ENCODE measurements around the gene PNPLA1.

Gene PNPLA1

DNA sequence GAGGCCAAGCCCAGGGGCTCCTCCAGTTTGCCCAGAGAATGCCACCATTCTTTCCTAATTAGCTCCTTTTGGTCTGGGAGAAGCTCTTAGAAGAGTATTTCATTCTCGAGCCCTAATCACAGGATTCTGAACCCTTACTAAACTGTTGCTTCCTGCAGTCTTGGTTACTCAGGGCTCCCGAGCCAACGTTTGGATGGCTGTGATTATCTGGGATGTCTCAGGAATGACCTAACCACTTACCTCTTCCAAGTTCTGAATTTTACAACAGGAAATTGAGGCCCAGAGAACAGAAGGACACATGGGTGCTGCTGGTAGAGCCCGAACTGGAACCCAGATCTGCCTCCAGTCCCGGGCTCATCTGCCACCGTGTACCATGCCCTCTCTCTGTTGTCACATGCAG lies 22.2 kb upstream of the PNPLA1 start:
- DNase-seq = no peak

- DNase-seq = no peak
Observed at GRCh38 chr6:36248980-36249379, 20.9 kb upstream of the PNPLA1 start.

GRCh38 chr6:36249536-36249935 lies 20.3 kb upstream of the PNPLA1 start:
- DNase-seq = no peak

DNA sequence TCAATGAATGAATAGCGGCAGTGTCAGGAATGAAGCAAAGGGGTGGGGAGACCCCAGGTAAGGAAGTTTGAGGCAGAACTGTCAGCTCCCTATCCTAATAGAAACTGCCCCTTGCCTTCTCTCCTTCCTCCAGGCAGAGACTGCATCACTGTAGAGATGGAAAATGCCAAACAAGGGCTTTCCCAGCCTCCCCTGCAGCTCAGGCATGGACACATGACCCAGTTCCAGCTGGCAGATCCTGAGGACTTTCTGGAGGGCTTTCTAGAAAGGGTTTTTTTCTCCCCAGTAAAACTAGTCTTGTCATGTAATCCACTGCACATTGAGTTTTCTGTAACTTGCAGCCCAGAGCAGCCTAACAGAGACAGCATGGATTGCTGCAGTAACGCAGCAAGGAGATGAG lies 17.9 kb upstream of the PNPLA1 start:
- DNase-seq = no peak

DNA sequence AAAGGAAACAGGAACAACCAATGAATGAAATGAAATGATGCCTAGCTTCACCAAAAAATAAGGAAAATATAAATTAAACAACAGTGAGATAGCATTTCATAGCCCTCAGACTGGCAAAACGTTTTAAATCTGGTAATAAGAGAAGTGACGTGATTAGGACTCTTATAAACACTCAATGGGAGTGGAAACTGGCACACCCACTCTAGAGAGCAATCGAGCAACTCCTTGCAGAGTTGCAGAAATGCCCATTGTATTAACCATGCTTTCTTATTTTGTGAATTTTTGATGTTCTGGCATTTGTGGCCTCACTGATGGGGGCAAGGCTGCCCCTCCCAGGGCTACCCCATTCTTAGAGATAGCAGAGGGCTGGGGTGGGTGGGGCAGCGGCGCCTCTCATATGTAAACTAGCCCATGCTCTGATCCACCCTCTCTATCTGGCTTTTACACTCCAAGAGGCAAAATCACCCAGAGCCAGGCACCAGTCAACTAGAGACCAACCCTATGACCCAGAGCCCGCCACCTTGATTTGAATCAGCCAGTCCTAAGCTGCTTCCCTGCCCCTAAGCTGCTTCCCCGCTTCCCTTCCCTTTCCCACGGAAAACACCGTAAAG lies 6.4 kb upstream of the PNPLA1 start:
- DNase-seq = no peak

- no peak for DNase-seq
Observed at GRCh38 chr6:36265744-36266143, 4.1 kb upstream of the PNPLA1 start.

GRCh38 chr6:36266913-36267644 lies 2.8 kb upstream of the PNPLA1 start:
- no peak for DNase-seq

DNA sequence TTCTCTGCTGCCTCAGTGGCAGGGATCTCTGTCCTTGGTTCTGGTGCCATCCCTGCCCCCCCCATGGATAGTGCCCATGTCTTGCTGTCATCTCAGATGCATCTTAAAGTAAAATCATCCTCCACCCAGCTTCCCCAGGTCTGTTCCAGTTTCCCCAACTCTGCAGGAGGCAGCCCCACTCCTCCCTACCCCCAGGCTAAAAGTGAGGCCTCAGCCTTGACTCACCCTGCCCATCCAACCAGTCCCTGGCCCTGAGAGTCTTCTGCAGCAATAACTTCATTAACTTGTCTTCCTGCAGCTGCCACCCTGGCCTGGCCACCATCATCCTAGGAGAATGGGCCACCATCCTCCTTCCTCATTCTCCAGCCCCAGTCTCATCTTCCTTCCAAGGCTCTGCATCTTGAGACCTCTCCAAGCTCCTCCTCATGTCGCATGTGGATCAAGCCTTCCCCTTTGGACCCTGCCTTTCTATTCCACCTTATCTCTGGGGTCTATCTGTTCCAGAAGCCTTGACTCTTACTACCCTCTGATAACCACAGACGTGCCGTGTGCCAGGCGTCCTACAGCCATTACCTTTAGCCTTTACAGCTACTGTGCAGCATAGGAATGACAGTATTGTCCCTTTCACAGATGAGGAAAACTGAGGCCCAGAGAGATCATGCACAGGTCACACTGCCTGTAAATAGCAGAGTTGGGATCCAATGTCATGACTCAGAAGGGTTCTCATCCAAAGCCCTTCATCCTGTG lies 2.0 kb upstream of the PNPLA1 start:
- no peak for DNase-seq

DNA sequence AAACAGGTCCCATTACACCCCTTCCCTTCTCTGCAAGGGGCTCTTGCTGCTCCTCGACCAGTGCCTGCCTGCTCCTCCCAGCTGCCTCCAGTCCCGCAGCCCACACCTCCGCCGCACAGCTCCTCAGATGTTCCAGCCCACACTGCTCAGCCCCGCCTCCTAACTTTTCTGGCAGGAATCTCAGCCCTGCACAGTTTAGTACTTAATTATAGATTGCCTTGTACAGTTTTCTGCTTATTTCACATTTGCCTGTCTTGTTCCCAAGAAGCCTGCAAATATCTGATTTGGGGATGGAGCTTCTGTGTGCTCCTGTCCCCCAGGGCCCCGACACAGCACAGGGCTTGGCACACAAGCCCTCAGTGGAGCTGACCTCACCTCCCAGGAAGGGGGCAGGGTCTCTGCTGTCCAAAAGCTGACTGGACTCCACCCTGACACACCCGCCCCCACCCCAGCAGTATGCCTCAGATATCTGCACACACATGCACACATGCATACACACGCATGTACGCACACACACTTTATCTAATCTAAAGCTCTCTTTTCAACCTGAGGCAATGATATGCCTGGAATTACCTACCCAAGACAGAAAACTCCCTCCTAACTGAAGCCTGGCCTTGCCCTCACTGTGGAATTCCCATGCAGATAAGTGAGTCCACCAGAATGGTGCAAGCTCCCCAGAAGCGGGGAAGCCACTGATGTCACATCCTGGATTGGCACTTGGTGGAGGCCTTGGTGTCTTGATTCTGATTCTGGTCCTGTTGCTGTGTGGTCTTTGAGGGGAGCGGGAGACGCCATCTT lies 1.2 kb upstream of the PNPLA1 start:
- DNase-seq = no peak

- DNase-seq = no peak
Observed at GRCh38 chr6:36272234-36272633, 2.4 kb downstream of the PNPLA1 start.

GRCh38 chr6:36273067-36273466 lies 3.2 kb downstream of the PNPLA1 start:
- DNase-seq = no peak

GRCh38 chr6:36273802-36274514 lies 4.1 kb downstream of the PNPLA1 start:
- no peak for DNase-seq

DNA sequence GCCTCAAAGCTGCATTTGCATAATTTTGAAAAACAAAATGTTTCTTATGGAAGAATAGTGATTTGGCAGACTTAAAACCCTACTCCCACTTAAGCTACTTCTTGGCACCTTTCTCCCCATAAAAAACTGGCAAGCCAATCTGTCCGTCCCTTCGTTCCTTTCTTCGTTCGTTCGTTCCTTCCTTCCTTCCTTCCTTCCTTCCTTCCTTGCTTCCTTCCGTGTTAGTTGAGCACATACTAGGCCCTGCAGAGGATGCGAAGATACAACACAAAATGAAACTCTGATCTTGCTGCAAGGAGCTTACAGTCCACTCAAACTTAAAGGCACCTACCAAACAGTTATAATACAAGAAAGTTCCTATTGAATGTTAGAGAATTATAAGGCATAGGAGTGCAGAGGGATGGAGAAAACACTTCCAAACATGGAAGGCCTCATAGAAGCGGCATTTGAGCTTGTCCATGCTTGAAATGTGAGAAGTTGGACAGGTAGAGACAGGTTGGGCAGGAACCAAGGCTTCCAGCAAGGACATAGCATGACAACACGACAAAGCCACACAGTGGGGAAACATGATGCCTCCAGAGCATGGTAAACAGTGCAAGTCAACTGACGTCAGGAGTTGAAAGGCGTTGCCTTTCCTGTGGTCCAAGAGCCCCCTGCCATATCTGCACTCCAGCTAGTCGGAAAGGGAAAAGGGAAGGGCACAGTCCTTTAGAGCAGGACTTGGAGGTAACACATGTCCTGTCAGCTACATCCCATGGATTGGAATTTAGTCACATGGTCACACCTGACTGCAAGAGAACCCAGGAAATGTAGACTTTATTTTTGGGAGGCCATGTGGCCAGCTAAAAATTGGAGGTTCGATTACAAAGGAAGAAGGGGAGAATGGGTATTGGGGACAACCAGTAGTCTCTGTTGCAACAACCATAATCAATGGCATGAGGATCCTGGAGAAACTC lies 7.0 kb downstream of the PNPLA1 start:
- DNase-seq = no peak

- no peak for DNase-seq
Observed at GRCh38 chr6:36277946-36278470, 8.1 kb downstream of the PNPLA1 start.

- DNase-seq = no peak
Observed at GRCh38 chr6:36280467-36280866, 10.6 kb downstream of the PNPLA1 start.

DNA sequence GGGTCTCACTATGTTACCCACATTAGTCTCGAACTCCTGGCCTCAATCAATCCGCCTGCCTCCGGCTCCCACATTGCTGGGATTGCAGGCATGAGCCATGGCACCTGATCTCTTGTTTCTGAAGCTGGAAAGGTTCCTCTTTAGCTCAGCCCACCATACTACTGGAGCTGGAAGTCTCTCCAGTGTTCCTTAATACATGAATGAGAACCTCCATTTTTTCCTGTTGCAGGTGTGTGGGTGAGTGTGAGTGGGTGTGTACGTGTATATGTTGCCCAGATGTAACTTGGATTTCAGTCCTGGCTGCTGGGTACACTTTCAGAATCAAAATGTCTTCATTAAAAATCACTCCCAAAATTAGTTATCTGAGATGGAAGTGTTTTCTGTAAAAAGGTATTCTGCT lies 11.1 kb downstream of the PNPLA1 start:
- DNase-seq = no peak

- DNase-seq = no peak
Observed at GRCh38 chr6:36283608-36284007, 13.7 kb downstream of the PNPLA1 start.

- DNase-seq = no peak
Observed at GRCh38 chr6:36284359-36284758, 14.5 kb downstream of the PNPLA1 start.

- DNase-seq = no peak
Observed at GRCh38 chr6:36285187-36285671, 15.4 kb downstream of the PNPLA1 start.

DNA sequence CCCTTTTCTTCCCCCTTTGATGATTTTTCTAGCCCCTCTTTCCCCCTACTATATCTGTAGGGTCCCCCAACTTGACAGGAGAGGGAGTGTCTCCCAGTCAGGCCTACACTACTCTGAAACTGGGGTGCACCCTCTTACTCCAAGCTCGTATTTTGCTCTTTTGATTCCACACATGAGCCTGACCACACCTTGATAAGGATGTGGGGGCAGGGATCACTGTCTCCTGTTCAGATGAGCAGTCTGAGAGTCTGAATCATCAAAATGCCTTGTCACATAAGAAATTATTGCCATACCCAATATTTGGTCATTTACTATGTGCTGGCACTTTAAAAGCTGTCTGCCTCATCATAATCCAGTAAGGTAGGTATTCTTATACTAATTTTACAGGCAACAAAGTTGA lies 15.9 kb downstream of the PNPLA1 start:
- DNase-seq = no peak

- DNase-seq = no peak
Observed at GRCh38 chr6:36286858-36287257, 17.0 kb downstream of the PNPLA1 start.

Measured in NCI-H2107 (cell line).